ENCODE results near the gene PRR23C.

GRCh38 chr3:139093840-139094239 is 49.1 kb upstream of the PRR23C start:
- no peak for TF ChIP-seq POLR2AphosphoS5 (IDR thresholded peaks at IDR 0.05; ENCODE audit: low read depth, low read length)
- no peak for TF ChIP-seq TAF1 (IDR thresholded peaks at IDR 0.05; ENCODE audit: borderline replicate concordance, insufficient read depth, low read length)
- TF ChIP-seq SIN3A (IDR thresholded peaks at IDR 0.05; ENCODE audit: borderline replicate concordance, insufficient read depth, low read length) = no peak
- TF ChIP-seq, protein P1, sequence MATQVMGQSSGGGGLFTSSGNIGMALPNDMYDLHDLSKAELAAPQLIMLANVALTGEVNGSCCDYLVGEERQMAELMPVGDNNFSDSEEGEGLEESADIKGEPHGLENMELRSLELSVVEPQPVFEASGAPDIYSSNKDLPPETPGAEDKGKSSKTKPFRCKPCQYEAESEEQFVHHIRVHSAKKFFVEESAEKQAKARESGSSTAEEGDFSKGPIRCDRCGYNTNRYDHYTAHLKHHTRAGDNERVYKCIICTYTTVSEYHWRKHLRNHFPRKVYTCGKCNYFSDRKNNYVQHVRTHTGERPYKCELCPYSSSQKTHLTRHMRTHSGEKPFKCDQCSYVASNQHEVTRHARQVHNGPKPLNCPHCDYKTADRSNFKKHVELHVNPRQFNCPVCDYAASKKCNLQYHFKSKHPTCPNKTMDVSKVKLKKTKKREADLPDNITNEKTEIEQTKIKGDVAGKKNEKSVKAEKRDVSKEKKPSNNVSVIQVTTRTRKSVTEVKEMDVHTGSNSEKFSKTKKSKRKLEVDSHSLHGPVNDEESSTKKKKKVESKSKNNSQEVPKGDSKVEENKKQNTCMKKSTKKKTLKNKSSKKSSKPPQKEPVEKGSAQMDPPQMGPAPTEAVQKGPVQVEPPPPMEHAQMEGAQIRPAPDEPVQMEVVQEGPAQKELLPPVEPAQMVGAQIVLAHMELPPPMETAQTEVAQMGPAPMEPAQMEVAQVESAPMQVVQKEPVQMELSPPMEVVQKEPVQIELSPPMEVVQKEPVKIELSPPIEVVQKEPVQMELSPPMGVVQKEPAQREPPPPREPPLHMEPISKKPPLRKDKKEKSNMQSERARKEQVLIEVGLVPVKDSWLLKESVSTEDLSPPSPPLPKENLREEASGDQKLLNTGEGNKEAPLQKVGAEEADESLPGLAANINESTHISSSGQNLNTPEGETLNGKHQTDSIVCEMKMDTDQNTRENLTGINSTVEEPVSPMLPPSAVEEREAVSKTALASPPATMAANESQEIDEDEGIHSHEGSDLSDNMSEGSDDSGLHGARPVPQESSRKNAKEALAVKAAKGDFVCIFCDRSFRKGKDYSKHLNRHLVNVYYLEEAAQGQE (IDR thresholded peaks at IDR 0.05; ENCODE audit: insufficient read depth in 1 of 2, low read depth in 2 of 2, low read length in 2 of 2) = no peak
- TF ChIP-seq FOXP2 (optimal IDR thresholded peaks at IDR 0.05; ENCODE audit: borderline replicate concordance, extremely low read depth, extremely low read length, insufficient read depth) = no peak
